Uterus (tissue), 4 donors: Measurements from ENCODE around the gene CACNA1E. TPM values are rescaled to one million over a fixed set of nuclear protein-coding genes. Genes with fewer than 3 reads are reported as not detected.

Source experiments
- DNase-seq, 2 donors: peaks; one replicate each; pipeline ENCODE4 v3.0.0-alpha.2; 2019 to 2020
- H3K27ac ChIP-seq, 2 donors: fragments of 200-600 bp; sonication (generic); 1 replicate in 1 of 2; 2 replicates in 1 of 2; pipeline ENCODE4 v1.5.1; 2016 to 2018
- H3K27me3 ChIP-seq, 2 donors: fragments of 200-600 bp; sonication (generic); one replicate each; pipeline ENCODE4 v1.5.1; 2018 to 2019; ENCODE audit warnings: control low read depth in 1 of 2
- H3K36me3 ChIP-seq, 2 donors: fragments of 200-600 bp; sonication (generic); one replicate each; pipeline ENCODE4 v1.5.1; 2019; ENCODE audit warnings: control low read depth in 1 of 2
- H3K4me1 ChIP-seq, 2 donors: fragments of 200-600 bp; sonication (generic); one replicate each; pipeline ENCODE4 v1.5.1; 2018 to 2019; ENCODE audit warnings: control low read depth in 1 of 2
- H3K4me3 ChIP-seq, 2 donors: fragments of 200-600 bp; sonication (generic); 1 replicate in 1 of 2; 2 replicates in 1 of 2; pipeline ENCODE4 v1.5.1; 2018 to 2019; ENCODE audit warnings: mild to moderate bottlenecking in 1 of 2
- H3K9me3 ChIP-seq, 2 donors: fragments of 200-600 bp; sonication (generic); one replicate each; pipeline ENCODE4 v1.5.1; 2019; ENCODE audit warnings: control low read depth in 1 of 2
- POLR2A ChIP-seq, 2 donors: fragments of 450-650 bp; IDR thresholded peaks; one replicate each; pipeline ENCODE4 v1.6.1; 2016; ENCODE audit warnings: antibody characterized with exemption in 2 of 2, mild to moderate bottlenecking in 1 of 2, moderate library complexity in 1 of 2
- intact Hi-C: fragments of 100-400 bp; cut with DNase I; formaldehyde crosslinking; loops from one replicate; pipeline ENCODE4 v1.15.1; 2023; ENCODE audit warnings: low total_unique reads
- total RNA-seq, 4 donors: library from RNA; depleted of rRNA in 3 of 4; stranded (reverse); fragments of >200 nt in 3 of 4; gene quantifications; one replicate each; pipeline versions ENCODE4 v1.1.0 to v1.2.4, GENCODE V29; 2014 to 2023
- TF ChIP-seq, protein P1 (sequence below), 4 experiments: fragments of 200-600 bp in 2 of 4; fragments of 450-650 bp in 2 of 4; sonication (generic) in 2 of 4; IDR thresholded peaks; one replicate each; pipeline ENCODE4 v1.5.1; 2016 to 2019; ENCODE audit warnings: antibody characterized with exemption in 4 of 4, mild to moderate bottlenecking in 2 of 4, moderate library complexity in 1 of 4
- donor health status: DM: yes; HTN: yes; CAD: no.

The CACNA1E gene
- total RNA-seq, 4 donors from 2014 or later: 0.12 to 3.4 TPM; not detected in 2

DNA sequence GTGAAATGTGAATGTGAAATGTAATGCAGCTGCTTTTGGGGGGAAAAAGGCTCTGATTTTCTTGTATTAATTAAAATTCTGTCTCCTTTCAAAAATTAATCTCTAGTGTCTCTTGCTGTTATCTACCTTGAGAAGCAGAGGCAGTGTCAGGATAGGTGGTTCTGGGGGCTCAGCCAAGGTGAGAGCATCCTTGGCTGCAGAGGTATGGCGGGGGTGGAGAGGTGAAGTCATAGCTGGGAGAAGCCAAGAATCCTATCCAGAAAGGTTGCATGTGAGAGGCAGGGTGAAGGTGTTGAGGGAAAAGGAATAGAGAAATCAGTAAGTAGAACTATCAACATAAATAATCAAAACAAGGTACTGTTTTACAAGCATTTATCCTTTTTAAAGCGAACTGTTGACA is 181.2 kb downstream of the CACNA1E start:
- no peak overlapping the region for H3K27ac ChIP-seq
- no peak for TF ChIP-seq POLR2A (IDR thresholded peaks at IDR 0.05)
- TF ChIP-seq, protein P1, sequence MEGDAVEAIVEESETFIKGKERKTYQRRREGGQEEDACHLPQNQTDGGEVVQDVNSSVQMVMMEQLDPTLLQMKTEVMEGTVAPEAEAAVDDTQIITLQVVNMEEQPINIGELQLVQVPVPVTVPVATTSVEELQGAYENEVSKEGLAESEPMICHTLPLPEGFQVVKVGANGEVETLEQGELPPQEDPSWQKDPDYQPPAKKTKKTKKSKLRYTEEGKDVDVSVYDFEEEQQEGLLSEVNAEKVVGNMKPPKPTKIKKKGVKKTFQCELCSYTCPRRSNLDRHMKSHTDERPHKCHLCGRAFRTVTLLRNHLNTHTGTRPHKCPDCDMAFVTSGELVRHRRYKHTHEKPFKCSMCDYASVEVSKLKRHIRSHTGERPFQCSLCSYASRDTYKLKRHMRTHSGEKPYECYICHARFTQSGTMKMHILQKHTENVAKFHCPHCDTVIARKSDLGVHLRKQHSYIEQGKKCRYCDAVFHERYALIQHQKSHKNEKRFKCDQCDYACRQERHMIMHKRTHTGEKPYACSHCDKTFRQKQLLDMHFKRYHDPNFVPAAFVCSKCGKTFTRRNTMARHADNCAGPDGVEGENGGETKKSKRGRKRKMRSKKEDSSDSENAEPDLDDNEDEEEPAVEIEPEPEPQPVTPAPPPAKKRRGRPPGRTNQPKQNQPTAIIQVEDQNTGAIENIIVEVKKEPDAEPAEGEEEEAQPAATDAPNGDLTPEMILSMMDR (IDR thresholded peaks at IDR 0.05): no peak
- no peak overlapping the region for H3K4me3 ChIP-seq
- no peaks in the 10 kb centered on the region for H3K9me3 ChIP-seq
- H3K27me3 ChIP-seq: no peaks in the 10 kb centered on the region
- no peak for DNase-seq
- intact Hi-C loops: no loop called here
- no peaks in the 10 kb centered on the region for H3K4me1 ChIP-seq
- H3K36me3 ChIP-seq: no peaks in the 10 kb centered on the region

DNA sequence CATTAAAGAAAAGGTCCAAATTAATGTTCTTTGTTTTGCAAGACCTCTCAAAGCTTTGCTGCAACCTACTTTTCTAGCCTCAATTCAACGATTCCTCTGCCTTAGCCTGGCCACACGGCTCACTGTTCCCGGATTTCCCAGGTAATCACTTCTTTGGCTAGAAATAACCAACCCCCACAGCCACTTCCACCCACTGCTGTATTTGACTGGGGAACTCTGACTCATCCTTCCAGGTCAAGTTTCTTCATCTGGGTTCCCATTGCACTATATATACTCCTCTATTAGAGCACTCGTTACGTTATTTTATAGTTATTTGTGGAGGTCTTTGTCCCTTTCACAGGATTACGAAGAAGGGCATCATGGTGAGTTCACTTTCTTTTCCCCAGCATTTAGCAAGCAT is 185.9 kb downstream of the CACNA1E start:
- Histone ChIP-seq H3K36me3 (no peaks in the 10 kb centered on the region), H3K4me1 (no peaks in the 10 kb centered on the region), H3K4me3 (no peak overlapping the region), H3K9me3 (no peaks in the 10 kb centered on the region), H3K27me3 (no peaks in the 10 kb centered on the region), H3K27ac (no peak overlapping the region)
- TF ChIP-seq, protein P1 (IDR thresholded peaks at IDR 0.05): no peak
- TF ChIP-seq POLR2A (IDR thresholded peaks at IDR 0.05): no peak
- intact Hi-C loops: no loop called here
- no peak for DNase-seq

DNA sequence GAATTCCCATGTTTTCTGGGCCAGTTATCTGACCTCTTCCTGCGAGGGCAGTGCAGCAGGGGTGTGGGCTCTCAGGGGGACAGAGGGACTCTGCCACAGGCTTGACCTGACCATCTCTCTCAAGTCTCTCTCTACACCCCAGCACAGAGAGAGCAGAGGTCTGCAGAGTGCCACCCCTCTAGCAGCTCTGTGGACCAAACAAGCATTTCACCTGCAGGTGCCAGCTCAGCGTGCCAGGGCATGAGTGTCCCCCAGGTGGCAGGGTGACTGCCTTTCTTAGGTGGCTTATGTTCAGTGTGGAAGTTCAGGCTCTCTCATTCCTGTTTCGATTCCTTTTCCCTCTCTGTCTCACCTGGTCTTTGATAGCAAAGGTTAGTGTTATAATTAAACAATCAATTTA is 191.3 kb downstream of the CACNA1E start:
- no peaks in the 10 kb centered on the region for H3K9me3 ChIP-seq
- H3K27ac ChIP-seq: no peak overlapping the region
- intact Hi-C loops: no loop called here
- H3K36me3 ChIP-seq: no peaks in the 10 kb centered on the region
- no peaks in the 10 kb centered on the region for H3K27me3 ChIP-seq
- no peak for DNase-seq
- no peaks in the 10 kb centered on the region for H3K4me1 ChIP-seq
- H3K4me3 ChIP-seq: no peak overlapping the region
- TF ChIP-seq POLR2A (IDR thresholded peaks at IDR 0.05): no peak
- TF ChIP-seq, protein P1 (IDR thresholded peaks at IDR 0.05): no peak

DNA sequence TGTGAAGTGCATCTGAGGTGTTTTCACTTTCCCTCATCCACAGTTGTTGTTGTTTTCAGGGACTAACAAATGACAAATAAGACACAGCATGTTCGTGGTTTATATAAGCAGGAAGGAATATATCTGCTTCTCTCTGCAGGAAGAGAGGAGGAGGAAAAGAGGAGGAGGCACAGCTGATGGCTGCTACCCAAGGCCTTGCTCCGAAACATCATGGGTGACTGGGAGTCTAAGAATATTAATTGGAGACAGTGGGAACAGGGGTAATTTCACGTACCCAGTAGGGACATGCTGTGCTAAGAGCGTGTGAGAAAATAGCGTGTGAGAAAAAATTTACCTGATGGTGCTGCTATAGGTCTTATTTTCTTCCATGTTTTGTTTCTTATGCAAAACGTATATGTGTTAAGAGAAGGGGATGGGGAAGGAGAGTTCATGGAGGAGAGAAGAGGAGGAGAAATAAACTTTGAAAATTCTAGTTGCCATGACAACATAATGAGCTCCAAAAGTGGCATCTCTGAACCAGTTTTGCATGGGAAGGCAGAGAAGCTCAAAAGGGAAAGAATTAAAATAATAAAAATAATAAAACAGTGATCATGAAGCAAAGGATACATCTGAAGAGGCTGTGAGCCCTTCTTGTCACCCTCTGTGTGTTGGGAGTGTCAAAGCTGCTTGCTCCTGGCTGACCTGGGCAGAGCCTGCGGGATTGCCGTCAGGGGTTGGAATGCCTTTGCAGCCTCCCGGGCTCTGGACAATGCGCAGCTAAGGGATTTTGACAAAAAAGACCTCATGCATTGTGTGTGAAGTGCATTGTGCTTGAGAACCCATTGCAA is 192.0 kb downstream of the CACNA1E start:
- Histone ChIP-seq H3K36me3 (no peaks in the 10 kb centered on the region), H3K9me3 (no peaks in the 10 kb centered on the region), H3K4me3 (no peak overlapping the region), H3K4me1 (no peaks in the 10 kb centered on the region), H3K27ac (no peak overlapping the region), H3K27me3 (no peaks in the 10 kb centered on the region)
- intact Hi-C loops: no loop called here
- DNase-seq: no peak
- no peak for TF ChIP-seq POLR2A (IDR thresholded peaks at IDR 0.05)
- TF ChIP-seq, protein P1 (IDR thresholded peaks at IDR 0.05): no peak

DNA sequence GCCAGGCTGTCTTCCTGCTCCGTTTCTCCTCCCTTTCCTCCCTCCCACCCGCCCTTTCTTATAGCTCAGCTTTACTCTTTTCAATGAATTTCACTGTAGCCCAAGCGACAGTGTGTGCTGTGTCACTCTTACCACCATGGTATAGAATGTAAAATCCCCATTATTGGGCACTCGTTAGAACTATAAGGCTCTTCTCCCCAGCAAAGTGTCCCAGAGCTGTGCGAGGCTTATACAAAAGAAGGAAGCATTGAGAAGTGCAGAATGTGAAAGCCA is 192.5 kb downstream of the CACNA1E start:
- Histone ChIP-seq H3K27ac (no peak overlapping the region), H3K4me1 (no peaks in the 10 kb centered on the region), H3K4me3 (no peak overlapping the region), H3K36me3 (no peaks in the 10 kb centered on the region), H3K27me3 (no peaks in the 10 kb centered on the region), H3K9me3 (no peaks in the 10 kb centered on the region)
- DNase-seq: no peak
- intact Hi-C loops: no loop called here
- TF ChIP-seq, protein P1 (IDR thresholded peaks at IDR 0.05): no peak
- TF ChIP-seq POLR2A (IDR thresholded peaks at IDR 0.05): no peak
